ENCODE results near the gene ACE.

The ACE gene

DNA sequence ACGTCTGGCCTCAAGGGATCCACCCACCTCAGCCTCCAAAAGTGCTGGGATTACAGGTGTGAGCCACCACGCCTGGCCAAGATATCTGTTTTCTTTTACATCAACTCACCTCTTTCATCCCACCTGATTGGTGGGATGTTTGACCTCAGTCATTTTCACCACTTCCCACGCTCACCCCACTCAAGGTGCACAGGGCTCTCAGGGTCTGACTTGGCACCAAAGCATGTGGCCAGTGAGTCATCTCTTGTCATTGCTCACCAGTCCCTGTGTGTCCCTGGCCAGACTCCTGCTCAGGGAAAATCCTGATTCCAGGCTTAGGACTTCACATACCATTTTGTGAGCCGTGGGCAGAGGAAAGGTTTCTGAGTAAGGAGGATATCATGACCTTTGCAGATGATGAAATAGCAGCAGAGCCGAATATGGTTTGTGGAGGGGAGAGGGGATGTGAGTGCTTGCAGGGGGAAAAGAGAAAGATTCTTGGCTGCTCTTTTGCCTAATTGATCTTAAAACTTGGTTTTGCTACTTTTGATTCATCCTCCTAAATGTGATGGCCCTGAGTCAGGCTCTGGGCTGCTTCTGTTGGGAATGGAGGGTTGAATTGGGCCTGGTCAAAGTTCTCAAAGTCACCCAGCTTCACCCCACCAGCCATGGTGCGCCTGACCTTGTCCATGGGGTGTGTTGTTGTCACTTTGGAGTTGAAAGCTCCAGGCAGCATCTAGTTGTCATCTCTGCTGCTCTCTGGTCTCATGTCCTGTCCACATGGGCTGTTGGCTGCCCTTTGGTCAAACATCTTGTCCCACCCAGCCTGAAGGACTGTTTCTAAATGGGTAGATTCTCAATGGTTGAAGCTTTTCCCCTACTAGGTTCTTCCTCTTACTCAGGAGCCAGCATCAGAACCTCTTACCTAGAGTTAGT is 40.3 kb downstream of the ACE start:
- no peak for DNase-seq (ENCODE audit: low spot score)

- DNase-seq (ENCODE audit: low spot score) = no peak
Measured at GRCh38 chr17:63517825-63518534, 41.1 kb downstream of the ACE start.

- DNase-seq (ENCODE audit: low spot score) = no peak
Measured at GRCh38 chr17:63519116-63519881, 42.4 kb downstream of the ACE start.

DNA sequence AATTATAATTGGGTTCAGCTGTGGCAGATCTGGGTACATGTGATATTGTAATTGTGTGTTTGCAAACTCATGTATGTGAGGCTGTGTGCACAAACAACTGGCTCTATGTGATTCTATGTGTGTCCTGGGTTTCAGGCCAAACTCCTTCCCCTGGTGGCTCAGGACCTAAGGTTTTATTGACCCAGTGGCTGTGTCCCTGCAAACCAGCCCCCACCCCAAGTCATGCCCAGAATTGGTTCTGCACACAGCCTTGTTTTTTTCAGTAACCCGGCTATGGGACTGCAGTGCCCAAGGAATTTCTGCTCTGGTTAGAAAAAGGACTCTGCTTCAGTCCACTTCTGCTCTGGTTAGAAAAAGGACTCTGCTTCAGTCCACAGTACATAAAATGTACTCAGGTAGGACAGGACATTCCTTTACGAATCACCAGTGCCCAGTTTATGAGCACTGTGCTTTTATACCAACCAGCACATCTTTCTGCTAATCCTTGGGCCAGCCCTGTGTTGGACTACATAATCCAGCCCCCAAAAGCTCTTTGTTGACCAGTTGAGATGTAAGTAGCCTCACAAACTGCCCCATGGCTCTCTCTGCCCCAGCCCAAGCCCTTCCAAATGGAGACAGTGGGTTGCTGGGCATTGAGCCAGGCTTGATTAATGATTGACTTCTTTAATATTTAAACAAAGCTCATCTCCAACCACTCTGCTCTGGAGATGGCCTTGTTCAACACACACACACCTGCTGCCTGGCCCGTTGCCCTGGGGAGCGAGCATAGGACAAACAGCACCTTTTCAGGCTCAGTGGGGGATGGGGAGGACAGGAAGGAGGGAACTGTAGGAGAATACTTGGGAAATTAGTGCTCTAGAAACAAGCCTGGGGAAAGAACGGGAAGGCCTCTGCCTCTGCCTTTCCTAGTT is 43.4 kb downstream of the ACE start:
- DNase-seq (ENCODE audit: low spot score) = no peak

DNA sequence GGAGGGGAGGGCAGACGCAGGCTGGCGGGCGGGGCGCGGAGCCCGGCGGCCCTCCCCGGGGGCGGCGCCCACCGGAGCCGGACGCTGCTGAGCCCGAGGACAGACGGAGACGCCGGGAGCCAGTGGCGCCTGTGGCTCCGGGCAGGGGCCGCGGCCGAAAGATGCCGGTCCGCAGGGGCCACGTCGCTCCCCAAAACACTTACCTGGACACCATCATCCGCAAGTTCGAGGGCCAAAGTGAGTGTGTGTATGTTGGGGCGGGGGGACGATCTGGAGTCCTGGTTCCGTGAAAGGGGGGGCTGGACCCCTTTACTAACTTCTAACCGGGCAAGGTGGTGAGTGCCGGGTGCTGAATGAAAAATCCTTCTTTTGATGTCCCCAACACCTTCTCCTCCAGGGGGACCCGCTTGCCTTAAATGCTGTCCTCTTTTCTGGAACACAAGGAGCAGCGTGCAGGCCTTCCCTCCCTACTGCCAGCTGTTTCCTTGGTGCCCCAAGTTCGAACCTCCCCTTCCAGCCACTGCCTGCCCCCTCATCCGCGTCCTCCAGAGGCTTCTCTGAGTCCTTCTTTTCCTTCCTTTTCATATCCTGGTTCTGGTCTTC is 46.5 kb downstream of the ACE start, which contains the start of gene KCNH6:
TSS of gene KCNH6 (plus strand) at position 106 of the 603 bp plus-strand sequence. CDS start at position 162, 56 bp downstream.
- DNase-seq (ENCODE audit: low spot score) = peak; percentile 56

GRCh38 chr17:63524051-63524450 is 47.2 kb downstream of the ACE start:
- no peak for DNase-seq (ENCODE audit: low spot score)

- DNase-seq (ENCODE audit: low spot score) = no peak
Measured at GRCh38 chr17:63525190-63525946, 48.5 kb downstream of the ACE start.

- no peak for DNase-seq (ENCODE audit: low spot score)
Measured at GRCh38 chr17:63526861-63527260, 50.0 kb downstream of the ACE start.

- no peak for DNase-seq (ENCODE audit: low spot score)
Measured at GRCh38 chr17:63528183-63528582, 51.3 kb downstream of the ACE start.

GRCh38 chr17:63529711-63530556 is 53.1 kb downstream of the ACE start:
- no peak for DNase-seq (ENCODE audit: low spot score)

- no peak for DNase-seq (ENCODE audit: low spot score)
Measured at GRCh38 chr17:63530557-63531021, 53.7 kb downstream of the ACE start.

DNA sequence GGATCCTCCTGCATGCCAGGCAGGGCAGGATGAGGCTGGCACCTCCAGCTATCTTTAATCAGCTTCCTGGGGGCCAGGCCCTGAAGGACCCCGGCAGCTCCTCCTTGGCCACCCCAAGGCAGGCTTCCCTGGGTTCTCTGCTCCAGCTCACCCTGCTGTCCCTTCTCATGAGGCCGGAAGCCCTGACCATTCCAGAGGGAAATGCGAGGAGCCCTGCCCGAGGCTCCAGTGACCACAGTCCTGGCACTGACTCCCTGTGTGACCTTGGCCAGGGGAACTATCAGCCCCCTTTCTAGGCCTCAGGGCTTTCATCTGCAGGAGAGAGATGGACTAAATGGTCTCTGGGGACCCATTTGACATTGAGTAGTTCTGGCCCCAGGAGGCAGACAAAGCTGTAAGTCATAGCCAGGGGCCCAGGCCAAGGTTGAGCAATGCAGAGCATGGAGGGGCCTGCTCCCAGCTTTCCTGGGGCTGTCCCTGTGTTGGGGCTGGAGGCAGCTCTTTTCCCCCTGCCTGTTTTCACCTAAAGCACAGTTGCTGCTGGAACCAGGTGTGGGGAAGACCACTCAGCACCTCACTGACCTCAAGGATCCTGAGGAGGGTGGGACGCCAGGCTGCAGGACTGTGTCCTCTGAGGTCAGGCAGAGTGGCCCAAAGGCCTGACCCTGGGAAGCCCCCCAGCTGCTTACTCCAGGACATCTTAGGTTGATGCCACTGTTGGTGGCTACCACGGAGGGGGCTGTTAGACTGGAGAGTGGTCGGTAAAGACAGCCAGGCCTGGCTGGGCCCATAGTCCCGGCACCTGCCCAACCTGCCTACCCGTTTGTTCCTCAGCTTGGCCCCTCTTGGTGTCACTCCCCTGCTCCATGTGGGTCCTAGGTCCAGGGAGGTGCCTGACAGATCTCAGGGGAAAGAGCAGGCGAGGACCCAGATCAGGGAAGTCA is 54.4 kb downstream of the ACE start:
- DNase-seq (ENCODE audit: low spot score) = no peak

DNA sequence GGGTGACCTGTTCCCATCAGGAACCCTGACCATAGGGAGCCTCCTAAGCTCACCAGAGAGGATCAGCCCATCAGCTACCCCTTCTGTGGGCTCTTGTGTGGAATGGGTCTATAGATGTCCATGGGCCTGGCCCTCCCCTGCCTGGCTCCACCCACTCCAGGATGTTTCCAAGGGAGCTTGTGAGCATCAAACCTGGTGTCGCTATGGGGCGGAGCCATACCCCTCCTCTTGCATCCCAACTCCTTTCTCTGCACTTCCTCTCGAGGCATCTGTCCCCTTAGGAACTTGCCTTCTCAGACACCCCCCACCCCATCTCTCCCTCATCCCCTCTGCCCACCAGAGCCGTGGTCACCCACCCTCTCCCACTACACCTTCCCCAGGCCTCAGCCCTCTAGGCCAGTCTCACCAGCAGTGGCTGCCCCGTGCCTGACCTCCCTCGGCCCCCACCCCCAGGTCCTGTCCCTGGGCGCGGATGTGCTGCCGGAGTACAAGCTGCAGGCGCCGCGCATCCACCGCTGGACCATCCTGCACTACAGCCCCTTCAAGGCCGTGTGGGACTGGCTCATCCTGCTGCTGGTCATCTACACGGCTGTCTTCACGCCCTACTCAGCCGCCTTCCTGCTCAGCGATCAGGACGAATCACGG is 56.7 kb downstream of the ACE start:
- no peak for DNase-seq (ENCODE audit: low spot score)

GRCh38 chr17:63534078-63534570 is 57.3 kb downstream of the ACE start:
- no peak for DNase-seq (ENCODE audit: low spot score)

DNA sequence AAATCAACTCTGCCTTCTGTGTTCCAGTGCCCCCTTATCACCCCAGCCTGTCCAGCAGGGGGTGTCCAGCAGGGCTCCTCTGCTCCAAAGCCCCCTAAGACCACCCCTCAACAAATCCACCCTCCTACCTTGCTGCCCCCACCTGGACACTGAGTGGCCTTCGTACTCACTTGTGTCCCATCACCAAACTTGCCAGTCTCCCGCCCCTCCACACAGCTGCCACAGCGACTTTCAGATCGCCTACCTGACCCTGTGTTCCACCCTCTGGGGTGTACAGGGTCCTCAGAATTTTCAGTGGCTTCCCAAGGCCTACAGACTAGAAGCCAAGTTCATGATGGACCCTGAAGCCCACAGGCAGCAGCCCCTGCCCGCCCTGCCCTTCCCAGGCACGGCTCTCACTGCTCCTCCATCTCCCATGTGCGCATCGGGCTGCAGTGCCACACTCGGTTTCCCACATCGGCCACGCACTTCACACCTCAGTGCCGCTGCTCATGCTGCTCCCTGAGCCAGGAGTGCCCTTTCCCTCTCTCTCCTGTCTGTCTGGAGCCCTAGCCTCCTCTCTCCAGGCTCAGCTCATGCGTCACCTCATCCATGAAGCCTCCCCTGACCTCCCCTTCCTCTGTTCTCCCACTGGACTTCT is 58.1 kb downstream of the ACE start:
- DNase-seq (ENCODE audit: low spot score) = no peak

- DNase-seq (ENCODE audit: low spot score) = no peak
Measured at GRCh38 chr17:63535640-63536039, 58.8 kb downstream of the ACE start.

- DNase-seq (ENCODE audit: low spot score) = no peak
Measured at GRCh38 chr17:63537001-63537400, 60.1 kb downstream of the ACE start.
